GM12872 (cell line): ENCODE results near the gene GBP7.

Experiments
- CTCF ChIP-seq: IDR thresholded peaks from 3 replicates; pipeline ENCODE4 v1.5.1; 2011; ENCODE audit warnings: low read depth, mild to moderate bottlenecking, low read length, moderate library complexity; ENCODE audit not compliant: insufficient read depth

The GBP7 gene

GRCh38 chr1:89175601-89176256 is at the start of gene GBP7:
TSS of gene GBP7 (minus strand) at chr1:89176003. CDS start at chr1:89171935, 4,068 bp downstream.
- no peak for TF ChIP-seq CTCF

- TF ChIP-seq CTCF: no peak
Observed at GRCh38 chr1:89221341-89221740, 45.5 kb upstream of the GBP7 start.

- no peak for TF ChIP-seq CTCF
Observed at GRCh38 chr1:89213347-89213746, 37.5 kb upstream of the GBP7 start.

GRCh38 chr1:89211035-89211634 is 35.3 kb upstream of the GBP7 start:
- no peak for TF ChIP-seq CTCF

GRCh38 chr1:89206373-89206772 is 30.6 kb upstream of the GBP7 start:
- TF ChIP-seq CTCF: no peak

GRCh38 chr1:89203166-89203565 is 27.4 kb upstream of the GBP7 start:
- TF ChIP-seq CTCF: no peak

GRCh38 chr1:89201106-89201794 is 25.4 kb upstream of the GBP7 start:
- no peak for TF ChIP-seq CTCF
